ENCODE data around the gene TMEM272.

TMEM272 gene

GRCh38 chr13:51849145-51850101 lies 4.4 kb upstream of the TMEM272 start:
- DNase-seq (ENCODE audit: low spot score) = peak; percentile 19

GRCh38 chr13:51848674-51849073 lies 3.7 kb upstream of the TMEM272 start:
- DNase-seq (ENCODE audit: low spot score) = peak; percentile 25

- no peak for DNase-seq (ENCODE audit: low spot score)
Measured at GRCh38 chr13:51846756-51847155, 1.8 kb upstream of the TMEM272 start.

GRCh38 chr13:51845574-51846318 lies 769 bp upstream of the TMEM272 start:
- no peak for DNase-seq (ENCODE audit: low spot score)

GRCh38 chr13:51843529-51843928 lies 1.4 kb downstream of the TMEM272 start:
- no peak for DNase-seq (ENCODE audit: low spot score)

GRCh38 chr13:51841732-51842131 lies 3.2 kb downstream of the TMEM272 start:
- no peak for DNase-seq (ENCODE audit: low spot score)

GRCh38 chr13:51840917-51841316 lies 4.1 kb downstream of the TMEM272 start:
- DNase-seq (ENCODE audit: low spot score) = no peak

- no peak for DNase-seq (ENCODE audit: low spot score)
Measured at GRCh38 chr13:51839711-51840540, 5.1 kb downstream of the TMEM272 start.

- peak; percentile 87 for DNase-seq (ENCODE audit: low spot score)
Measured at GRCh38 chr13:51838240-51838846, 6.6 kb downstream of the TMEM272 start.

GRCh38 chr13:51837016-51837415 lies 8.0 kb downstream of the TMEM272 start:
- DNase-seq (ENCODE audit: low spot score) = no peak

GRCh38 chr13:51834581-51835171 lies 10.3 kb downstream of the TMEM272 start:
- no peak for DNase-seq (ENCODE audit: low spot score)

- no peak for DNase-seq (ENCODE audit: low spot score)
Measured at GRCh38 chr13:51833980-51834379, 11.0 kb downstream of the TMEM272 start.

- DNase-seq (ENCODE audit: low spot score) = peak; percentile 64
Measured at GRCh38 chr13:51832471-51833152, 12.4 kb downstream of the TMEM272 start.

GRCh38 chr13:51831519-51831918 lies 13.5 kb downstream of the TMEM272 start:
- DNase-seq (ENCODE audit: low spot score) = no peak

GRCh38 chr13:51829568-51829899 lies 15.4 kb downstream of the TMEM272 start:
- no peak for DNase-seq (ENCODE audit: low spot score)

GRCh38 chr13:51828730-51829567 lies 16.0 kb downstream of the TMEM272 start:
- no peak for DNase-seq (ENCODE audit: low spot score)

GRCh38 chr13:51827254-51827653 lies 17.7 kb downstream of the TMEM272 start:
- DNase-seq (ENCODE audit: low spot score) = no peak

GRCh38 chr13:51826606-51827005 lies 18.4 kb downstream of the TMEM272 start:
- no peak for DNase-seq (ENCODE audit: low spot score)

GRCh38 chr13:51825681-51826254 lies 19.2 kb downstream of the TMEM272 start:
- DNase-seq (ENCODE audit: low spot score) = no peak
